Fibroblast of pulmonary artery (primary cell): ENCODE measurements around the gene RASSF1.
"Not testable (repeated sequence)": the region's sequence is repeated elsewhere in the genome, so short reads cannot be mapped to it uniquely, and the experiment has no call there.

Source experiments
- DNase-seq: peaks from one replicate; pipeline ENCODE4 v3.0.0-alpha.2; 2010; ENCODE audit warnings: low read depth
- H3K4me3 ChIP-seq: replicated peaks from 2 replicates; pipeline ENCODE4 v1.5.1; 2011; ENCODE audit warnings: low read depth, mild to moderate bottlenecking, control low read depth, low read length, moderate library complexity
- TF ChIP-seq, protein P1 (sequence below): IDR thresholded peaks from 2 replicates; pipeline ENCODE4 v1.5.1; 2011; ENCODE audit warnings: mild to moderate bottlenecking, control low read depth, low read length, inconsistent platforms; ENCODE audit errors: missing control alignments

Gene RASSF1

DNA sequence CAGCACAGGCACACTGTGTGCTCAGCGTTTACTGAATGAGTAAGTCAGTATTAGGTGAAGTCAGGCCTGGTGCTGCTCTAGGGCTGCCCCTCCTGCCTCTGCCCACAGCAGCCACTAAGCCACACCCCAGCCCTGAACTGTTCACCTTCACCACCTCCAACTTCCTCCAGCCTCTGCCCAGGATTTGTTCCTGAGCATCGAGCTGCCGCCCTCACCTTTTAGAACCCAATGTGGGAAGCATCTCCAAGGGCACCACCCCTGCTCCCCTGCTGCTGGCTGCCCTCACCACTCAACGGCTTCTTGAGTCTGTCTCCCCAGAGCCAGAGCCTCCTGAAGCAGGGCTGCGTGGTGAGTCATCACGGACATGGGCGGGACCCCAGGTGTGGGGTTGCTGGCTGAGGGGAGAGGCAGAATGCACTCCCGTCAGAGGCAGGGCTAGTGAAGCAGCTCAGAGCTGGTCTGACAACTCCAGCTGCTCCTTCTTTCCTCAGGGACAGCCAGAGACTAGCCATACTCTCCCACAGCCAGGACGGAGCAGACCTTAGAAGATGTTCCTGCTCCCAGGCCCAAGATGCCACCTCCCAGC is 23.9 kb downstream of the RASSF1 start:
- TF ChIP-seq, protein P1, sequence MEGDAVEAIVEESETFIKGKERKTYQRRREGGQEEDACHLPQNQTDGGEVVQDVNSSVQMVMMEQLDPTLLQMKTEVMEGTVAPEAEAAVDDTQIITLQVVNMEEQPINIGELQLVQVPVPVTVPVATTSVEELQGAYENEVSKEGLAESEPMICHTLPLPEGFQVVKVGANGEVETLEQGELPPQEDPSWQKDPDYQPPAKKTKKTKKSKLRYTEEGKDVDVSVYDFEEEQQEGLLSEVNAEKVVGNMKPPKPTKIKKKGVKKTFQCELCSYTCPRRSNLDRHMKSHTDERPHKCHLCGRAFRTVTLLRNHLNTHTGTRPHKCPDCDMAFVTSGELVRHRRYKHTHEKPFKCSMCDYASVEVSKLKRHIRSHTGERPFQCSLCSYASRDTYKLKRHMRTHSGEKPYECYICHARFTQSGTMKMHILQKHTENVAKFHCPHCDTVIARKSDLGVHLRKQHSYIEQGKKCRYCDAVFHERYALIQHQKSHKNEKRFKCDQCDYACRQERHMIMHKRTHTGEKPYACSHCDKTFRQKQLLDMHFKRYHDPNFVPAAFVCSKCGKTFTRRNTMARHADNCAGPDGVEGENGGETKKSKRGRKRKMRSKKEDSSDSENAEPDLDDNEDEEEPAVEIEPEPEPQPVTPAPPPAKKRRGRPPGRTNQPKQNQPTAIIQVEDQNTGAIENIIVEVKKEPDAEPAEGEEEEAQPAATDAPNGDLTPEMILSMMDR, result no peak
- DNase-seq, result no peak
- H3K4me3 ChIP-seq, result no peak overlapping the region

- no peak overlapping the region for H3K4me3 ChIP-seq
- TF ChIP-seq, protein P1, result no peak
- DNase-seq, result no peak
Measured at GRCh38 chr3:50314816-50315215, 25.8 kb downstream of the RASSF1 start.

DNA sequence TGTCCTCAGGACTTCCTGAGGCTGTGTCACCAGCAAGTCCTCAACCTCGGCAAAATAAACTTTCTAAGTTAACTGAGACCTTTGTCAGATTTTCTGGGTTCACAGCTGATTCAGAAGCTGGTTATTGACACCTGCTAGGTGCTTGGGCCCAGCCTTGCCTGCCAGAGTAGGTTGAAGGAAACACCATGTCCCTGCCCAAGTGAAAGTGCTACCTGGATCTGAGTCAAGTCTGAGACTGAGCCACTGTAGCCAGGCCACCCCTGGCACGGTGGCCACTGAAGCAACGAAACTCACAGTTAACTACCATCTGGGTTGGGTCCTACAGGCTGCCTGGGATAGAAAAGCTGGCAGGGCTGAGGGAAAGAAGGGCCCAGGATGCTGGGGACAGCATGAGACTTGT is 26.3 kb downstream of the RASSF1 start:
- TF ChIP-seq, protein P1, result no peak
- no peak for DNase-seq
- H3K4me3 ChIP-seq, result no peak overlapping the region

DNA sequence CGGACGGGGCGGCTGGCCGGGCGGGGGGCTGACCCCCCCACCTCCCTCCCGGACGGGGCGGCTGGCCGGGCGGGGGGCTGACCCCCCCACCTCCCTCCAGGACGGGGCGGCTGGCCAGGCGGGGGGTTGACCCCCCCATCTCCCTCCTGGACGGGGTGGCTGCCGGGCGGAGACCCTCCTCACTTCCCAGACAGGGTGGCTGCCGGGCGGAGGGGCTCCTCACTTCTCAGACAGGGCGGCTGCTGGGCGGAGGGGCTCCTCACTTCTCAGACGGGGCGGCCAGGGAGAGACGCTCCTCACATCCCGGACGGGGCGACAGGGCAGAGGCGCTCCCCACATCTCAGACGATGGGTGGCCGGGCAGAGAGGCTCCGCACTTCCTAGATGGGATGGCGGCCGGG is 28.6 kb downstream of the RASSF1 start:
- not testable (repeated sequence) for H3K4me3 ChIP-seq, DNase-seq

DNA sequence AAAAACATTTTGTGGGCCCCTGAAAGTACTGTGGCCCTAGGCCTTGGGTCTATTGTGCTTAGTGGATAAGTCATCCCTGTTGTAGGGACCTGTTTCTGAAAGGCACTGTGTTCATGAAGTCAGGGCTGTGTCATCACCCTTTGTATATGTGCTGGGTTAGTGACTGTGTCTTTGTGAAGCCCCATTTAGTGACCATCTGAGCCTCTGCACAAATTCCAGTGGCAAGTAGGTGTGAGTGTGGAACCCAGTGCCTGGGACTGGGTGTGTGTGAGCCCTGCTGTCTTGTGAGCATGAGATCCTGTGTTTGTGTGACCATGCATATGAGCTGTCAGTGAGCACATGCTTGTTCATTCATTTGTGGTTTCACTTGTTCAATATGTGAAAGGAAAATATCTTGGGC is 36.0 kb downstream of the RASSF1 start:
- H3K4me3 ChIP-seq, result no peak overlapping the region
- TF ChIP-seq, protein P1, result no peak
- DNase-seq, result no peak

DNA sequence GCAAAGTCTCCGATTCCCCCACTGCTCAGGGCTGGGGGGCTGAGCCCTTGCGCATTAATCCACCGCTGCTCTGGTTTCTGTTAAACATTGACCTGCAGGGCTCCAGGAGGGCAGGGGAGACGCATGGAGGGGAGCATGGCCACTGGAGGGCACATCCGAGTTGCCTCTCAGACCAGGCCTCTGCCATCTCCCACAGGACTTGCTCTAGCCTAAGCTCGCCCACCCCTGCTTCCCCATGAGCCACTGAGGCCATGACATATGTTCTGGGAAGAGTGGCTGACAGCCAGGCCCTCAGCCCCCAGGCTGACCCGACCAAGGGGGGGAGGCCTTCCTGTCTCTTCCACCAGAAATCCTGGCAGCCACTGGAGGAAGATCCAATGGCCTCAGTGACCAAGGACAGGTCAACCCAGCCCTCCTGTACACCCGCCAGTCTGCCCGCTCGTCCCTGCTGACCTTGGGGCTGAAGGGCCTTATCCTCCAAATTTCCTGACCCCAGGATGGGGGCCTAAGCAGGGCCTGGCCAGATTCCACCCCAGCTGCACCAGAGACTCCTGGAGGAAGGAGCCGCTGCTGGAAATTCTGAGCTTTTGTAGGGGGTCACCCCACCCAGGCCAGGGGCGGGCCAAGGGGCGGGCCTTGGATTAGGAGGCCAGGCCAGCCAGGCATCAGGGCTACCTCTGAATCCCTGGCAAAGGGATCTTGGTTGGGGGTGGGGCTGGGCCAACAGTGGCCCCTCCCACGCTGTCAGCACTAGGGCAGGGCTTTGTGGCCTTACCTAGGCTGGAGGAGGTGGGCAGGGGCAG is 37.4 kb downstream of the RASSF1 start, which contains the start of gene HYAL1:
Gene HYAL1 (minus strand): TSS at position 562 of the 803 bp plus-strand sequence. CDS start 618 bp downstream, outside the sequence.
- H3K4me3 ChIP-seq, result peak within 1 kb of the TSS; percentile 10
- TF ChIP-seq, protein P1, result peak; percentile 5
- peak; percentile 33 for DNase-seq

GRCh38 chr3:50302095-50303012 is 38.3 kb downstream of the RASSF1 start:
- TF ChIP-seq, protein P1, result no peak

More at GRCh38 chr3:50302095-50303012, 38.3 kb downstream of the RASSF1 start:
- DNase-seq, result no peak
- H3K4me3 ChIP-seq, result no peak overlapping the region
